ENCODE measurements around the gene C1orf210. TPM values are rescaled to one million over a fixed set of nuclear protein-coding genes. Genes with fewer than 3 reads are reported as not detected.

C1orf210 gene
- total RNA-seq, 1 experiment from 2014 or later = 5.9 TPM

DNA sequence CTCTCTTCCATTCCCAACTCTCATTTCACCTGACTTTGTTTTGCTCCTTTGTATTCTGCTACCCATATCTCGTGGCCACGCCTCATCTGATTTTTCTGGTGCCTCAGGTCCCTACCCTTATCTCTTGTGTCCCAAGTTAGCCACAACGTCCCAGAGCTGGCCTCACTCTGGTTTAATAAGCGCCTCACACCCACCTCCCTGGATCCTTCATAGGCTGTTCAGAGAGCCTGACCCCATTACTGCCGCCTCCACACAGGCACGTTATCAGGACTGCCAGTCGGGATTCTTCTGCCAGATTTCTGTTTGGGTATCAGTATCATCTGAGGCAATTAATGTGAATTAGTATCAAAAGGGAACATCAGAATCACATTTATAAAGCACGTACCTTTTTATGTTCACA, 50.3 kb downstream of the C1orf210 start:
- Histone ChIP-seq H4K5ac (ENCODE audit: insufficient read length, low read depth, low read length) (no peak overlapping the region), H3K4me2 (ENCODE audit: insufficient read depth, insufficient read length, low read length) (no peak overlapping the region), H3K4ac (ENCODE audit: low read depth, low read length) (no peak overlapping the region), H2BK15ac (ENCODE audit: low read depth, low read length) (no peak overlapping the region), H3K23me2 (ENCODE audit: insufficient read length, low read depth, low read length, poor library complexity, severe bottlenecking) (no peaks in the 10 kb centered on the region), H3K27ac (ENCODE audit: insufficient read length, low read depth, low read length) (no peak overlapping the region), H2BK120ac (ENCODE audit: low read depth, low read length, poor library complexity, severe bottlenecking) (no peak overlapping the region), H3K27me3 (ENCODE audit: insufficient read depth, low read length) (no peaks in the 10 kb centered on the region), H3K23ac (ENCODE audit: insufficient read length, low read depth, low read length) (no peak overlapping the region), H2BK12ac (ENCODE audit: insufficient read length, low read depth, low read length) (no peak overlapping the region), H2AK5ac (ENCODE audit: insufficient read length, low read length) (no peak overlapping the region), H4K20me1 (ENCODE audit: control insufficient read depth, insufficient read depth, insufficient read length) (no peaks in the 10 kb centered on the region), H3K9me3 (ENCODE audit: control insufficient read depth, low read depth, low read length) (no peaks in the 10 kb centered on the region), H4K91ac (ENCODE audit: insufficient read length, low read depth, low read length) (no peak overlapping the region), H3K18ac (ENCODE audit: insufficient read length, low read depth, low read length) (no peak overlapping the region), H3K79me1 (ENCODE audit: insufficient read depth, low read depth, low read length, poor library complexity, severe bottlenecking) (no peaks in the 10 kb centered on the region), H3K9ac (ENCODE audit: extremely low read depth, insufficient read length, low read length) (no peak overlapping the region), H2AFZ (ENCODE audit: low read length) (no peak overlapping the region), H3T11ph (ENCODE audit: low read length) (no peak overlapping the region), H4K8ac (replicated peaks; ENCODE audit: insufficient read length, low read depth, low read length) (no peak overlapping the region), H2BK5ac (ENCODE audit: insufficient read length, low read length) (no peak overlapping the region), H3K56ac (ENCODE audit: insufficient read length, low read depth, low read length) (no peak overlapping the region), H2BK20ac (ENCODE audit: low read depth, low read length, poor library complexity, severe bottlenecking) (no peak overlapping the region), H3K4me1 (ENCODE audit: insufficient read depth, low read length) (no peaks in the 10 kb centered on the region), H3K14ac (ENCODE audit: insufficient read depth, low read length) (no peak overlapping the region), H3K79me2 (ENCODE audit: insufficient read depth, low read length) (no peaks in the 10 kb centered on the region)
- no CpG with 5 or more reads among the region's 8 CpGs for WGBS (ENCODE audit: extremely low coverage, insufficient read length, low lambda C conversion rate)
- H3K27me3 Mint-ChIP-seq (ENCODE audit: low read depth) = peaks cover 3% of the 10 kb centered on the region; the same call in 1 of the 2 replicates
- H3K9me3 Mint-ChIP-seq = no peaks in the 10 kb centered on the region
- H3K27ac Mint-ChIP-seq = no peak overlapping the region
- TF ChIP-seq, protein P1, sequence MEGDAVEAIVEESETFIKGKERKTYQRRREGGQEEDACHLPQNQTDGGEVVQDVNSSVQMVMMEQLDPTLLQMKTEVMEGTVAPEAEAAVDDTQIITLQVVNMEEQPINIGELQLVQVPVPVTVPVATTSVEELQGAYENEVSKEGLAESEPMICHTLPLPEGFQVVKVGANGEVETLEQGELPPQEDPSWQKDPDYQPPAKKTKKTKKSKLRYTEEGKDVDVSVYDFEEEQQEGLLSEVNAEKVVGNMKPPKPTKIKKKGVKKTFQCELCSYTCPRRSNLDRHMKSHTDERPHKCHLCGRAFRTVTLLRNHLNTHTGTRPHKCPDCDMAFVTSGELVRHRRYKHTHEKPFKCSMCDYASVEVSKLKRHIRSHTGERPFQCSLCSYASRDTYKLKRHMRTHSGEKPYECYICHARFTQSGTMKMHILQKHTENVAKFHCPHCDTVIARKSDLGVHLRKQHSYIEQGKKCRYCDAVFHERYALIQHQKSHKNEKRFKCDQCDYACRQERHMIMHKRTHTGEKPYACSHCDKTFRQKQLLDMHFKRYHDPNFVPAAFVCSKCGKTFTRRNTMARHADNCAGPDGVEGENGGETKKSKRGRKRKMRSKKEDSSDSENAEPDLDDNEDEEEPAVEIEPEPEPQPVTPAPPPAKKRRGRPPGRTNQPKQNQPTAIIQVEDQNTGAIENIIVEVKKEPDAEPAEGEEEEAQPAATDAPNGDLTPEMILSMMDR (conservative IDR thresholded peaks at IDR 0.05) = no peak
- no peak overlapping the region; a peak in 1 of 5 replicates for H3K4me3 Mint-ChIP-seq
- H3K4me1 Mint-ChIP-seq = peaks cover 10 to 13% of the 10 kb centered on the region in 2 experiments
- no peak for DNase-seq
- no peaks in the 10 kb centered on the region for H3K36me3 Mint-ChIP-seq (ENCODE audit: insufficient read depth in 1 of 3, low read depth in 3 of 3)

Data from H9 (cell line).